SIG-M5 treated with dmso at 0.1 percent for 504 hours (cell line): ENCODE data around the gene CDHR3.

Experiments
- DNase-seq: peaks from one replicate; lab custom pipeline; 2025; ENCODE audit not compliant: unreplicated experiment; lab: John Stamatoyannopoulos, UW

CDHR3 gene

GRCh38 chr7:106062006-106062405 lies 98.9 kb downstream of the CDHR3 start:
- DNase-seq, result no peak

GRCh38 chr7:106062521-106062931 lies 99.5 kb downstream of the CDHR3 start:
- DNase-seq, result no peak

DNA sequence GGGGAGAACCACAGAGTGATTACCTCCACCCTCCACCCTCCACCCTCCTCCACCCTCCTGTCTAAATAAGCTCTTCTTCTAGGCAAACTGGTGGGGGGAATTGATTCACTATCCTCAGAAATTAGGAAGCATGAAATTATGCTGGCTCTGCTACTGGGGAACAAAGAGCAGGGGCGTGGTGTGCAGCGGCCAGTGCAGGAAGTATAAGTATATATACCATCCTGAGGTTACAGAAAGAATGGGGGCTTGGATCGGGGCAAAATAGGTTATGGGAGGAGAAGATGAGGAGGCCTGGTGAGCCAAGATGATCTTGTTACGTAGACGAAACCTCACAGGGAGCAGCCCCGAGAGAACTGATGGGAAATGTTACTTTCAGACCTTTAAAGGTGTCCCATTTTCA lies 100.0 kb downstream of the CDHR3 start:
- DNase-seq, result no peak

DNA sequence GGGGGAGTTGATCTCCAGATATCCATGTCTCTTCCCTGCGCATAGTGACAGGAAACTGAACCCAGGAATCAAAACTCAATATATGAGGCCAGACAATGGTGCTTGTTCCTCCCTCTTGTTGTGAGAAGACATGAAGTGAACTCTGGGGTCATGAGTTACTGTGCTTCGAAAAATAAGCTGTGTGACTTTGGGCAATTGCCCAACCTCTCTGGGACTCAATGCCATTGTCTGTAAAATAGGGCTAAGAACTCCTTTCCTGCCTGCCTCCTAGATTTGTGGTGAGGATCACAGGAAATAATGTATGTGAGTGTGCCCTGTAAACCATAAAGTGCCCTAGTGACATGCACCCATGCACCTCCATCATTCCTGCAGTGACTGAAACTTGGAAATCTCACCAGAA lies 100.6 kb downstream of the CDHR3 start:
- no peak for DNase-seq

- no peak for DNase-seq
Measured at GRCh38 chr7:106064316-106064715, 101.3 kb downstream of the CDHR3 start.

GRCh38 chr7:106064771-106065574 lies 101.9 kb downstream of the CDHR3 start:
- peak; percentile 29 for DNase-seq

GRCh38 chr7:106065575-106066500 lies 102.8 kb downstream of the CDHR3 start:
- no peak for DNase-seq

DNA sequence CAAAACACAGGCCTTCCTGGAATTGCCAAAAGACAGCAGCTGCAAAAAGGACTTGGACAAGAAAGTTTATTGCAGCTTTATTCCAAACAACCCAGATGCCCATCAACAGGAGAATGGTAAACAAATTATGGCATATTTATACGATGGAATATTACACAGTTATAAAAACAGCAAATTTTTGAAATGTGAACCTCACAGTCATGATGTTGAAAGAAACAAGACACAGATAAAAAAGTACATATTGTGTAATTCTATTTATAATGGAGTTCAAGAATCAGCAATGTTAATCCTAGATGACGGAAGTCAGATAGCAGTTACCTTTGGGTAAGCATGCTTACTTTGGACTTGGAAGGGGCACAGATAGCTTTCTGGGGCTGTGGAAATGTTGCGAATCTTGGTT lies 104.6 kb downstream of the CDHR3 start:
- DNase-seq, result no peak

DNA sequence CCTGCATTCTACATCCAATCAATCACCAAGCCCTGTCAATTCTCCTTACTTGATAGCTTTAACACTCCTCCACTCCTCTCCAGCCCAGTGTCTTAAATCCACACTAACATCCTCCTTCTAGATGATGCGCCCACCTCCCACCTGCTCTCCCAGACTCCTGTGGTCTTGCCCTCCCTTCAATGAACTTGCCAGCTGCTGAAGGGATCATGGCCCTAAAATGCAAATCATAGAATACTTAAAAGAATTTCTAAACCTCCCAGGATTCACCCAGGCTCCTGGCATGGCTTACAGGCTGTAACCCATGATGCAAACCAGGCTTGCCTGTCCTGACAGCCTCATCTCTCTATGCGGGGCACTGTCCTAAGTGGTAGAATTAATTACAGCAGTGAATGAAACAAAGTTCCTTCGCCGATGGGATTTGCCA lies 105.5 kb downstream of the CDHR3 start:
- no peak for DNase-seq

GRCh38 chr7:106068986-106069385 lies 105.9 kb downstream of the CDHR3 start:
- peak; percentile 52 for DNase-seq

GRCh38 chr7:106069471-106070200 lies 106.6 kb downstream of the CDHR3 start:
- no peak for DNase-seq

- no peak for DNase-seq
Measured at GRCh38 chr7:106070201-106070551, 107.1 kb downstream of the CDHR3 start.

GRCh38 chr7:106070567-106071254 lies 107.6 kb downstream of the CDHR3 start:
- no peak for DNase-seq

DNA sequence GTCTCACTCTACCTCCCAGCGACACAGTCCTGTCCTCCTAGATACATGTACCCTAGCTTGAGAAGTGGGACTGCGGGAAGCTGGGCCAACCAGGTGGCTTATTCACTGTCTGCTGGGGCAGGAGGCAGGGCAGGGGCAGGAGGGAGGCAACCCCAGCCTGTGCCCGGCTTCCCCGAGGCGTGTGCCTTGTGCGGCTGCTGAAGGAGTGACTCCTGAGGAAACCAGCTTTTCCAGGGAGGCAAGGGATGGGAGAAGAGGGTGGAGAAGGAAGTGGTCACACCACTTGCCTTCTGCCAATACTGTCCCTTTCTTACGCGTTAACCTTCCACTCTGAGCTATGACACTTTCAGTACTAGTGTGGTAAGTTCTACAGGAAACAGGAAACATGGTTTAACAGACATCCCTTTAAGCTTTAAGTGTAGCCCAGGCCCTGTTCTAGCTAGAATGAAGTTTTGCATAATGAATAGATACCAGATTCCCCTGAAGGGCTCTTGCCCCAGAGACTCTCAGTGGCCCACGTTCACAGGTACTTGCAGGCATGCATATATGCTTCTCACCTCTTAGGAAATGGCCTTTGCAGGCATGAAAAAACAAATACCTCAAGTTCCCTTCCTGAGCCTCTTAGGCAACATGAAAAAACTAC lies 108.4 kb downstream of the CDHR3 start:
- peak; percentile 90 for DNase-seq

GRCh38 chr7:106071999-106072714 lies 109.1 kb downstream of the CDHR3 start:
- DNase-seq, result no peak

- DNase-seq, result no peak
Measured at GRCh38 chr7:106072715-106073091, 109.6 kb downstream of the CDHR3 start.

DNA sequence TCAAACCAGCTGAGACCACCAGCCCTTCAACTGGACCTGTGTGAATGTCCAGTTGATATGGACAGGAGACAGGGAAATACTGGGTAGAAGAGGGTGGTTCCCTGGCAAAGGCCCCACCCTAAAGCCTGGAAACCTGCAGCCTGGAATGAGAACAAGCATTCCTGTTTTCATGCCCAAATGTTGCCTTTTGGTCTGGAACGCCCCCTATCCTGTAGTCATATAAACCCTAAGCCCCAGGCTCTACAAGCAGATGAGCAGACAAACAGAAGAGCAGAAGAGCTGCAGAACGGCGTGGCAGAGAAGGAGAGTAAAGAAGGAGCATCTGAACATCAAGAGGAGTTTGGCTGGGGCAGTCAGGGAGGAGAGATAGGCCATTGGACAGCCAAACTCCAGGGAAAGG lies 110.6 kb downstream of the CDHR3 start:
- no peak for DNase-seq

DNA sequence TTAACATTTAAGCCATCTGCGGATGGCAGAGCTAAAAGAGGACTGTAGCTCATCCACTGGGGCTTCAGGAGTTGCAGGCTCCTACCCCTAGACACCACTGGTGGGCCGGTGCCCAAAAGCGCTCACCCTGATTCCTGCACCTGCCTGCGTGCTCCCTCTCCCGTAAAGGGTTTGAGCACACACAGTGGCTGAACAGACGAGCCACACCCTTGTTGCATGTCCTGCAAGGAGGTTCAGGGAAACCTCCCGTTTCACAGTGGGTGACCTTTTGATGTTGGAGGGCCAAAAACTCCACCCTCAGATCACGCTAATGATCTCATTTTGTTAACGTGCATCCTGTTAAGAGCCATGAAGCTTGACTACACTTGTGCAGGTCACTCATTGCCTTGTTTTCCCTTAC lies 111.2 kb downstream of the CDHR3 start:
- no peak for DNase-seq

DNA sequence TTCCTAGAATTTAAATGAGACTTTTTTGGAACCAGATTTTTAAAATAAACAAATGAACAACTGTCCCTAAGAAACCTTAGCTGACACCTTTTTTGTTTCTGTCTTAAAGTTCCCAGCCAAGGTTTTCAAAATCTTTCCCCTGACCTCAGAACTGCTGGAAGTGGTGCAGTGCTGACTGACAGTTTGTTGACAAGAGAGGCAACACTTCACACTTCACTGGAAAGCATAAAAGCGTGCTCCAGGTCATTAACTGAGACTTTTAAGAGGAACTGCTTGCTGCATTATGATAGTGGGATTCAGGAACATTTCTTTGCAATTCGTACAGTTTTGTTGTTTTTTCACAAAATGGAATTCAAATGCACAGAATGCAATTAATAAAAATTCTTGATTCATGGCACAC lies 112.9 kb downstream of the CDHR3 start:
- DNase-seq, result no peak

- DNase-seq, result no peak
Measured at GRCh38 chr7:106076537-106076936, 113.5 kb downstream of the CDHR3 start.
